H9 (cell line): ENCODE measurements around the gene GALNT15. TPM values are rescaled to one million over a fixed set of nuclear protein-coding genes. Genes with fewer than 3 reads are reported as not detected.

Source experiments
- DNase-seq: peaks from one replicate; pipeline ENCODE4 v3.0.0-alpha.2; 2017
- H2AFZ ChIP-seq: one replicate; pipeline ENCODE4 v1.6.1; 2013; ENCODE audit warnings: mild to moderate bottlenecking, low read length, control low read depth, moderate library complexity
- H2AK5ac ChIP-seq: 2 replicates; pipeline ENCODE4 v1.6.1; 2013; ENCODE audit warnings: low read length, control low read depth, mixed read lengths; ENCODE audit not compliant: insufficient read length
- H2BK120ac ChIP-seq: one replicate; pipeline ENCODE4 v1.6.1; 2013; ENCODE audit warnings: low read depth, mild to moderate bottlenecking, low read length, control low read depth, inconsistent platforms; ENCODE audit not compliant: poor library complexity, severe bottlenecking
- H2BK12ac ChIP-seq: 2 replicates; pipeline ENCODE4 v1.6.1; 2013; ENCODE audit warnings: low read length, control low read depth, mixed read lengths, low read depth; ENCODE audit not compliant: insufficient read length
- H2BK15ac ChIP-seq: 2 replicates; pipeline ENCODE4 v1.6.1; 2013; ENCODE audit warnings: low read depth, low read length, control low read depth
- H2BK20ac ChIP-seq: one replicate; pipeline ENCODE4 v1.6.1; 2013; ENCODE audit warnings: low read depth, mild to moderate bottlenecking, low read length, control low read depth, inconsistent platforms; ENCODE audit not compliant: poor library complexity, severe bottlenecking
- H2BK5ac ChIP-seq: 2 replicates; pipeline ENCODE4 v1.6.1; 2013; ENCODE audit warnings: low read length, control low read depth, mixed read lengths; ENCODE audit not compliant: insufficient read length
- H3K14ac ChIP-seq: 2 replicates; pipeline ENCODE4 v1.6.1; 2013; ENCODE audit warnings: low read length, control low read depth; ENCODE audit not compliant: insufficient read depth
- H3K18ac ChIP-seq: 2 replicates; pipeline ENCODE4 v1.6.1; 2013; ENCODE audit warnings: low read depth, mild to moderate bottlenecking, mixed read lengths, low read length, control low read depth; ENCODE audit not compliant: insufficient read length
- H3K23ac ChIP-seq: 2 replicates; pipeline ENCODE4 v1.6.1; 2013; ENCODE audit warnings: low read length, control low read depth, mixed read lengths, low read depth; ENCODE audit not compliant: insufficient read length
- H3K23me2 ChIP-seq: 2 replicates; pipeline ENCODE4 v1.6.1; 2013; ENCODE audit warnings: low read depth, mild to moderate bottlenecking, mixed read lengths, low read length, control low read depth; ENCODE audit not compliant: insufficient read length, poor library complexity, severe bottlenecking
- H3K27ac ChIP-seq: 2 replicates; pipeline ENCODE4 v1.5.1; 2013; ENCODE audit warnings: low read length, control low read depth, mixed read lengths, low read depth; ENCODE audit not compliant: insufficient read length
- H3K27me3 ChIP-seq: 2 replicates; pipeline ENCODE4 v1.6.1; 2013; ENCODE audit warnings: low read length, control low read depth, inconsistent platforms; ENCODE audit not compliant: insufficient read depth
- H3K4ac ChIP-seq: 2 replicates; pipeline ENCODE4 v1.6.1; 2013; ENCODE audit warnings: low read depth, mild to moderate bottlenecking, control low read depth, inconsistent platforms, low read length, moderate library complexity
- H3K4me1 ChIP-seq: 2 replicates; pipeline ENCODE4 v1.6.1; 2013; ENCODE audit warnings: low read length, control low read depth, inconsistent platforms; ENCODE audit not compliant: insufficient read depth
- H3K4me2 ChIP-seq: 2 replicates; pipeline ENCODE4 v1.6.1; 2013; ENCODE audit warnings: low read length, control low read depth, mixed read lengths; ENCODE audit not compliant: insufficient read length, insufficient read depth
- H3K56ac ChIP-seq: 2 replicates; pipeline ENCODE4 v1.6.1; 2013; ENCODE audit warnings: low read depth, mild to moderate bottlenecking, mixed read lengths, low read length, control low read depth; ENCODE audit not compliant: insufficient read length
- H3K79me1 ChIP-seq: 2 replicates; pipeline ENCODE4 v1.6.1; 2013; ENCODE audit warnings: low read depth, mild to moderate bottlenecking, moderate library complexity, low read length, control low read depth, inconsistent platforms; ENCODE audit not compliant: insufficient read depth, poor library complexity, severe bottlenecking
- H3K79me2 ChIP-seq: 2 replicates; pipeline ENCODE4 v1.6.1; 2013; ENCODE audit warnings: low read length, control low read depth, inconsistent platforms; ENCODE audit not compliant: insufficient read depth
- H3K9ac ChIP-seq: 2 replicates; pipeline ENCODE4 v1.6.1; 2013; ENCODE audit warnings: low read length, control low read depth, mixed read lengths; ENCODE audit not compliant: insufficient read length; ENCODE audit errors: extremely low read depth
- H3K9me3 ChIP-seq: one replicate; pipeline ENCODE4 v1.6.1; 2013; ENCODE audit warnings: low read depth, low read length, inconsistent platforms; ENCODE audit not compliant: control insufficient read depth
- H3T11ph ChIP-seq: one replicate; pipeline ENCODE4 v1.6.1; 2013; ENCODE audit warnings: mild to moderate bottlenecking, low read length, control low read depth, inconsistent platforms
- H4K20me1 ChIP-seq: one replicate; pipeline ENCODE4 v1.6.1; 2013; ENCODE audit not compliant: control insufficient read depth, insufficient read length, insufficient read depth
- H4K5ac ChIP-seq: 2 replicates; pipeline ENCODE4 v1.6.1; 2013; ENCODE audit warnings: low read depth, mild to moderate bottlenecking, mixed read lengths, low read length, control low read depth; ENCODE audit not compliant: insufficient read length
- H4K8ac ChIP-seq: replicated peaks from 2 replicates; pipeline ENCODE4 v1.6.1; 2013; ENCODE audit warnings: low read length, control low read depth, mixed read lengths, low read depth; ENCODE audit not compliant: insufficient read length
- H4K91ac ChIP-seq: 2 replicates; pipeline ENCODE4 v1.6.1; 2013; ENCODE audit warnings: low read depth, mild to moderate bottlenecking, moderate library complexity, mixed read lengths, low read length, control low read depth; ENCODE audit not compliant: insufficient read length
- H3K27ac Mint-ChIP-seq, 3 experiments: 2 replicates in 2 of 3; 3 replicates in 1 of 3; pipeline ENCODE4 v1.8.0; 2020 to 2021; ENCODE audit warnings: mixed read lengths in 3 of 3, mild to moderate bottlenecking in 1 of 3, moderate library complexity in 1 of 3
- H3K27me3 Mint-ChIP-seq: 2 replicates; pipeline ENCODE4 v1.8.0; 2021; ENCODE audit warnings: low read depth, mild to moderate bottlenecking, moderate library complexity, mixed read lengths
- H3K36me3 Mint-ChIP-seq, 3 experiments: 2 replicates in 2 of 3; 3 replicates in 1 of 3; pipeline ENCODE4 v1.8.0; 2020 to 2021; ENCODE audit warnings: low read depth in 3 of 3, mixed read lengths in 3 of 3; ENCODE audit not compliant: insufficient read depth in 1 of 3
- H3K4me1 Mint-ChIP-seq, 2 experiments: 2 replicates each; pipeline ENCODE4 v1.8.0; 2020; ENCODE audit warnings: mixed read lengths in 2 of 2
- H3K4me3 Mint-ChIP-seq, 2 experiments: 2 replicates in 1 of 2; 3 replicates in 1 of 2; pipeline ENCODE4 v1.8.0; 2020 to 2021; ENCODE audit warnings: mild to moderate bottlenecking in 2 of 2, mixed read lengths in 2 of 2, moderate library complexity in 1 of 2
- H3K9me3 Mint-ChIP-seq, 2 experiments: 2 replicates in 1 of 2; 3 replicates in 1 of 2; pipeline ENCODE4 v1.8.0; 2020; ENCODE audit warnings: mild to moderate bottlenecking in 2 of 2, mixed read lengths in 2 of 2, moderate library complexity in 1 of 2
- CTCF ChIP-seq: fragments of 200-600 bp; sonication (generic); conservative IDR thresholded peaks from 3 replicates; pipeline ENCODE4 v1.8.0; 2021; ENCODE audit warnings: antibody characterized with exemption, mild to moderate bottlenecking
- WGBS: extraction: QIAGEN DNeasy Blood & Tissue Kit; methylation state at CpG from one replicate; pipeline ENCODE4 v1.1.7; 2013; ENCODE audit warnings: missing lambda C conversion rate, low lambda C conversion rate, mixed read lengths; ENCODE audit not compliant: insufficient read length; ENCODE audit errors: extremely low coverage; 5-methylcytosine and 5-hydroxymethylcytosine counted together
- total RNA-seq: library from RNA; stranded (reverse); gene quantifications from 2 replicates; pipeline ENCODE4 v1.2.1, GENCODE V29; 2021

Gene GALNT15
- total RNA-seq, 1 experiment from 2014 or later, result 0.04 TPM

GRCh38 chr3:16127249-16127648 is 47.2 kb upstream of the GALNT15 start:
- Histone ChIP-seq H3K18ac (no peak overlapping the region), H3K79me2 (no peaks in the 10 kb centered on the region), H2BK5ac (no peak overlapping the region), H2AFZ (no peak overlapping the region), H4K20me1 (no peaks in the 10 kb centered on the region), H2BK20ac (no peak overlapping the region), H3K4ac (no peak overlapping the region), H3K27me3 (no peaks in the 10 kb centered on the region), H3T11ph (no peak overlapping the region), H2BK12ac (no peak overlapping the region), H3K23ac (no peak overlapping the region), H3K79me1 (no peaks in the 10 kb centered on the region), H2BK15ac (no peak overlapping the region), H2AK5ac (no peak overlapping the region), H4K5ac (no peak overlapping the region), H3K23me2 (no peaks in the 10 kb centered on the region), H4K91ac (no peak overlapping the region), H3K9ac (no peak overlapping the region), H3K9me3 (no peaks in the 10 kb centered on the region), H3K4me1 (no peaks in the 10 kb centered on the region), H3K14ac (no peak overlapping the region), H3K56ac (no peak overlapping the region), H2BK120ac (no peak overlapping the region), H3K27ac (no peak overlapping the region), H4K8ac (no peak overlapping the region), H3K4me2 (no peak overlapping the region)
- DNase-seq, result no peak
- Mint-ChIP-seq H3K4me3 (no peak overlapping the region), H3K4me1 (peaks cover 0 to 7% of the 10 kb centered on the region in 2 experiments; a peak in 3 of 4 replicates), H3K27me3 (no peaks in the 10 kb centered on the region; the same call in none of the 2 replicates), H3K36me3 (no peaks in the 10 kb centered on the region), H3K9me3 (no peaks in the 10 kb centered on the region), H3K27ac (peak overlapping the region in 1 of 3 experiments; percentile 65; a peak in 1 of 7 replicates)
- WGBS, result no CpG with 5 or more reads among the region's 8 CpGs
- TF ChIP-seq CTCF, result no peak
